DOHH2 (cell line): ENCODE results near the gene ADCK1.
"Not testable (repeated sequence)": the region's sequence is repeated elsewhere in the genome, so short reads cannot be mapped to it uniquely, and the experiment has no call there.

Experiments
- H3F3A ChIP-seq: fragments of 200-600 bp; sonication (generic), shearing (Covaris generic); 2 replicates; pipeline ENCODE4 v1.6.0; 2016; ENCODE audit warnings: antibody characterized with exemption, mild to moderate bottlenecking; ENCODE audit not compliant: control insufficient read depth, insufficient read depth
- H3K27ac ChIP-seq: fragments of 200-600 bp; sonication (generic); 2 replicates; pipeline ENCODE4 v1.5.1; 2014; ENCODE audit warnings: low read depth, mild to moderate bottlenecking, low read length, moderate library complexity
- H3K27me3 ChIP-seq: fragments of 200-600 bp; sonication (generic); 2 replicates; pipeline ENCODE4 v1.6.1; 2014; ENCODE audit warnings: mild to moderate bottlenecking, low read length, mixed read lengths; ENCODE audit not compliant: control insufficient read depth
- H3K36me3 ChIP-seq: fragments of 200-600 bp; sonication (generic); 2 replicates; pipeline ENCODE4 v1.6.1; 2014; ENCODE audit warnings: mild to moderate bottlenecking, low read length, moderate library complexity, mixed read lengths; ENCODE audit not compliant: control insufficient read depth
- H3K4me1 ChIP-seq: fragments of 200-600 bp; sonication (generic); 2 replicates; pipeline ENCODE4 v1.6.1; 2014; ENCODE audit warnings: mild to moderate bottlenecking, low read length, mixed read lengths; ENCODE audit not compliant: control insufficient read depth
- H3K4me2 ChIP-seq: fragments of 200-600 bp; sonication (generic); 2 replicates; pipeline ENCODE4 v1.6.0; 2014; ENCODE audit warnings: mild to moderate bottlenecking, low read length, moderate library complexity
- H3K4me3 ChIP-seq: fragments of 200-600 bp; sonication (generic); 2 replicates; pipeline ENCODE4 v1.5.1; 2014; ENCODE audit warnings: mild to moderate bottlenecking, low read length, mixed read lengths
- H3K79me2 ChIP-seq: fragments of 200-600 bp; sonication (generic); 2 replicates; pipeline ENCODE4 v1.6.1; 2014; ENCODE audit warnings: mild to moderate bottlenecking, low read length, mixed read lengths; ENCODE audit not compliant: control insufficient read depth
- H3K9me2 ChIP-seq: fragments of 200-600 bp; sonication (generic); replicated peaks from 2 replicates; pipeline ENCODE4 v1.6.1; 2014; ENCODE audit warnings: mild to moderate bottlenecking, low read length, mixed read lengths; ENCODE audit not compliant: control insufficient read depth
- H3K9me3 ChIP-seq: fragments of 200-600 bp; sonication (generic); 2 replicates; pipeline ENCODE4 v1.6.1; 2014; ENCODE audit warnings: antibody characterized with exemption, low read length, mixed read lengths; ENCODE audit not compliant: control insufficient read depth, insufficient read depth
- H4K20me1 ChIP-seq: fragments of 200-600 bp; sonication (generic); 2 replicates; pipeline ENCODE4 v1.6.0; 2014; ENCODE audit warnings: low read depth, mild to moderate bottlenecking, antibody characterized with exemption, low read length, moderate library complexity; ENCODE audit not compliant: control insufficient read depth, insufficient read depth
- EZH2phosphoT487 ChIP-seq: fragments of 200-600 bp; sonication (generic); IDR thresholded peaks from 2 replicates; pipeline ENCODE4 v1.6.1; 2017; ENCODE audit warnings: borderline replicate concordance, mild to moderate bottlenecking, antibody characterized with exemption, low read length, moderate library complexity, mixed read lengths
- TF ChIP-seq, protein P1 (sequence below): fragments of 200-600 bp; sonication (generic); IDR thresholded peaks from one replicate; pipeline ENCODE4 v1.5.1; 2014; ENCODE audit warnings: antibody characterized with exemption, mild to moderate bottlenecking, low read depth, low read length; ENCODE audit not compliant: poor library complexity, severe bottlenecking

ADCK1 gene

GRCh38 chr14:77763978-77764377 is 35.9 kb upstream of the ADCK1 start:
- Histone ChIP-seq H3F3A (no peaks in the 10 kb centered on the region), H3K4me1 (peaks cover 24% of the 10 kb centered on the region), H4K20me1 (peaks cover 11% of the 10 kb centered on the region), H3K27ac (no peak overlapping the region), H3K79me2 (peaks cover 20% of the 10 kb centered on the region), H3K9me2 (no peaks in the 10 kb centered on the region), H3K9me3 (no peaks in the 10 kb centered on the region), H3K4me2 (no peak overlapping the region), H3K27me3 (no peaks in the 10 kb centered on the region), H3K36me3 (peaks cover 15% of the 10 kb centered on the region), H3K4me3 (no peak overlapping the region)
- TF ChIP-seq, protein P1, sequence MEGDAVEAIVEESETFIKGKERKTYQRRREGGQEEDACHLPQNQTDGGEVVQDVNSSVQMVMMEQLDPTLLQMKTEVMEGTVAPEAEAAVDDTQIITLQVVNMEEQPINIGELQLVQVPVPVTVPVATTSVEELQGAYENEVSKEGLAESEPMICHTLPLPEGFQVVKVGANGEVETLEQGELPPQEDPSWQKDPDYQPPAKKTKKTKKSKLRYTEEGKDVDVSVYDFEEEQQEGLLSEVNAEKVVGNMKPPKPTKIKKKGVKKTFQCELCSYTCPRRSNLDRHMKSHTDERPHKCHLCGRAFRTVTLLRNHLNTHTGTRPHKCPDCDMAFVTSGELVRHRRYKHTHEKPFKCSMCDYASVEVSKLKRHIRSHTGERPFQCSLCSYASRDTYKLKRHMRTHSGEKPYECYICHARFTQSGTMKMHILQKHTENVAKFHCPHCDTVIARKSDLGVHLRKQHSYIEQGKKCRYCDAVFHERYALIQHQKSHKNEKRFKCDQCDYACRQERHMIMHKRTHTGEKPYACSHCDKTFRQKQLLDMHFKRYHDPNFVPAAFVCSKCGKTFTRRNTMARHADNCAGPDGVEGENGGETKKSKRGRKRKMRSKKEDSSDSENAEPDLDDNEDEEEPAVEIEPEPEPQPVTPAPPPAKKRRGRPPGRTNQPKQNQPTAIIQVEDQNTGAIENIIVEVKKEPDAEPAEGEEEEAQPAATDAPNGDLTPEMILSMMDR = no peak
- no peak for TF ChIP-seq EZH2phosphoT487

- not testable (repeated sequence) for H3K27ac ChIP-seq, H4K20me1 ChIP-seq, H3K4me1 ChIP-seq, H3F3A ChIP-seq, H3K9me2 ChIP-seq, H3K9me3 ChIP-seq, H3K4me3 ChIP-seq, H3K36me3 ChIP-seq, H3K79me2 ChIP-seq, H3K27me3 ChIP-seq
- peak overlapping the region; percentile 25; the same call in 1 of the 2 replicates for H3K4me2 ChIP-seq
Observed at GRCh38 chr14:77768442-77769069, 31.4 kb upstream of the ADCK1 start.

GRCh38 chr14:77773966-77774365 is 25.9 kb upstream of the ADCK1 start:
- H3K9me3 ChIP-seq, H3K4me3 ChIP-seq, H3F3A ChIP-seq, H3K4me1 ChIP-seq, H3K9me2 ChIP-seq, H3K4me2 ChIP-seq, H3K27me3 ChIP-seq, H4K20me1 ChIP-seq, H3K27ac ChIP-seq, H3K36me3 ChIP-seq, H3K79me2 ChIP-seq: not testable (repeated sequence)

GRCh38 chr14:77782202-77782601 is 17.7 kb upstream of the ADCK1 start:
- Histone ChIP-seq H3K27ac (no peak overlapping the region), H3K9me3 (no peaks in the 10 kb centered on the region), H3K4me3 (no peak overlapping the region), H3K27me3 (peaks cover 5% of the 10 kb centered on the region), H3K79me2 (no peaks in the 10 kb centered on the region), H3K36me3 (no peaks in the 10 kb centered on the region), H3K4me2 (no peak overlapping the region), H3F3A (no peaks in the 10 kb centered on the region), H3K4me1 (no peaks in the 10 kb centered on the region), H3K9me2 (no peaks in the 10 kb centered on the region), H4K20me1 (no peaks in the 10 kb centered on the region)
- TF ChIP-seq, protein P1 = no peak
- no peak for TF ChIP-seq EZH2phosphoT487
